ENCODE results near the gene ODF2. TPM values are rescaled to one million over a fixed set of nuclear protein-coding genes. Genes with fewer than 3 reads are reported as not detected.

ODF2 gene
- total RNA-seq: 10 to 100 TPM; 13.2 to 62.3 (median 19.8) TPM

DNA sequence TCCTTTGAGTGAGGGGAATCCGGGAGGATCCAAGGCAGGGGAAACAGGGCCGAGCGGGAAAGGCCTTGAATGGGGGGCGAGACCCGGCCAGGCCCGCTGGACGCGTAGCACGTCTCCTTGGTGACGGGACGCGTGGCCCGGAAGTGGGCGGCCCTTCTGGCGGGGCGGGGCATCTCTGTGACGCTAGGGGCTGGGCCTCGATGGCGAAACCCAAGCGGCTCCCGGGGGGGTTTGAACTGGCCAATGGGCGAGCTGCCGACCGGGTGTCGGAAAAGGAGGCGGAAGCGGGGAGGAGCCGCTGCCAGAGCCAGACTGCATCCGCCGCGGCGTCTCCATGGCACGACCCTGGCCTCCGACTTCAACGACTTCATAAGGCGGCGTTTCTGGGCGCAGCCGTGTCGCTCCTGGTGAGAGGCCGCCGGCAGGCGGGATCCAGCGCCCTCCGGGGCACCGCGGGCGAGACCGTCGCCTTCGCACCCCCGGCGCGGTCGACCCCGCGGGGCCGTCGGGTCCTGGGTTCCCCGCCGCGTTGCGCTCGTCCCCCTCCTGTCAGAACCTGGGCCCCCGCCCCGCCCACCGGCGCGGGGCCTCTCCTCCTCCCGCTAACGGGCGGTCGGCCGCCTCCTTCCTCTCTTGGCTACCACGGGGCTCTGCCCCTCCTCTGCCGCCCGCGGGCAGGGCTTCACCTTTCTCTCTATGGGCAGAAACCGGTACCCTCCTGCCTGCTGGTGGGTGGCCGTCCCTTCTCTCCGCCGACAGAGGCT, at the start of gene ODF2:
TSS of gene ODF2 (plus strand) at position 158 of the 764 bp plus-strand sequence. CDS start at position 244, 86 bp downstream.
- peak within 1 kb of the TSS; percentile 88 to 96 (median 92) for H3K27ac ChIP-seq
- peaks cover 0 to 13% (median 6%) of the 10 kb centered on the region in 4 donors for H3K36me3 ChIP-seq
- H3K4me3 ChIP-seq: peak within 1 kb of the TSS; percentile 59 to 98 (median 92)
- H3K9me3 ChIP-seq: no peaks in the 10 kb centered on the region
- in situ Hi-C loops (cut with MboI; ENCODE audit: low pct_ligation_motif_present in 1 of 4, low pct_unique_long_range_greater_than_20kb in 1 of 4, low sequenced_read_pairs in 3 of 4): no loop called here
- TF ChIP-seq EP300 (IDR thresholded peaks at IDR 0.05; ENCODE audit: low read depth) (no peak), POLR2AphosphoS5 (IDR thresholded peaks at IDR 0.05) (peak; percentile 64 to 72 (median 66)), POLR2A (IDR thresholded peaks at IDR 0.05) (peak; percentile 55)
- TF ChIP-seq, protein P1, sequence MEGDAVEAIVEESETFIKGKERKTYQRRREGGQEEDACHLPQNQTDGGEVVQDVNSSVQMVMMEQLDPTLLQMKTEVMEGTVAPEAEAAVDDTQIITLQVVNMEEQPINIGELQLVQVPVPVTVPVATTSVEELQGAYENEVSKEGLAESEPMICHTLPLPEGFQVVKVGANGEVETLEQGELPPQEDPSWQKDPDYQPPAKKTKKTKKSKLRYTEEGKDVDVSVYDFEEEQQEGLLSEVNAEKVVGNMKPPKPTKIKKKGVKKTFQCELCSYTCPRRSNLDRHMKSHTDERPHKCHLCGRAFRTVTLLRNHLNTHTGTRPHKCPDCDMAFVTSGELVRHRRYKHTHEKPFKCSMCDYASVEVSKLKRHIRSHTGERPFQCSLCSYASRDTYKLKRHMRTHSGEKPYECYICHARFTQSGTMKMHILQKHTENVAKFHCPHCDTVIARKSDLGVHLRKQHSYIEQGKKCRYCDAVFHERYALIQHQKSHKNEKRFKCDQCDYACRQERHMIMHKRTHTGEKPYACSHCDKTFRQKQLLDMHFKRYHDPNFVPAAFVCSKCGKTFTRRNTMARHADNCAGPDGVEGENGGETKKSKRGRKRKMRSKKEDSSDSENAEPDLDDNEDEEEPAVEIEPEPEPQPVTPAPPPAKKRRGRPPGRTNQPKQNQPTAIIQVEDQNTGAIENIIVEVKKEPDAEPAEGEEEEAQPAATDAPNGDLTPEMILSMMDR (IDR thresholded peaks at IDR 0.05): no peak
- peaks cover 0 to 11% (median 9%) of the 10 kb centered on the region in 4 donors for H3K4me1 ChIP-seq
- 1% methylated on average over 34 of the region's 82 CpGs; no CpG with 5 or more reads in 1 of the 2 donors for WGBS, 2 donors (ENCODE audit: low coverage in 1 of 2)
- peak; percentile 99 for DNase-seq
- intact Hi-C loops (cut with DNase I; ENCODE audit: low total_unique reads): no loop called here
- H3K27me3 ChIP-seq: no peaks in the 10 kb centered on the region

GRCh38 chr9:128406848-128407391, 48.9 kb upstream of the ODF2 start:
- no peak for DNase-seq
- 61% methylated on average over 9 of the region's 9 CpGs; no CpG with 5 or more reads in 1 of the 2 donors for WGBS, 2 donors (ENCODE audit: low coverage in 1 of 2)
- Histone ChIP-seq H3K27me3 (peaks cover 42% of the 10 kb centered on the region), H3K4me1 (no peaks in the 10 kb centered on the region), H3K27ac (no peak overlapping the region), H3K9me3 (no peaks in the 10 kb centered on the region), H3K4me3 (no peak overlapping the region), H3K36me3 (no peaks in the 10 kb centered on the region)
- TF ChIP-seq, protein P1 (IDR thresholded peaks at IDR 0.05): no peak
- TF ChIP-seq POLR2A (IDR thresholded peaks at IDR 0.05) (no peak), EP300 (IDR thresholded peaks at IDR 0.05; ENCODE audit: low read depth) (no peak), POLR2AphosphoS5 (IDR thresholded peaks at IDR 0.05) (no peak)
- intact Hi-C loops (cut with DNase I; ENCODE audit: low total_unique reads): no loop called here
- in situ Hi-C loops (cut with MboI; ENCODE audit: low pct_ligation_motif_present in 1 of 4, low pct_unique_long_range_greater_than_20kb in 1 of 4, low sequenced_read_pairs in 3 of 4): no loop called here

DNA sequence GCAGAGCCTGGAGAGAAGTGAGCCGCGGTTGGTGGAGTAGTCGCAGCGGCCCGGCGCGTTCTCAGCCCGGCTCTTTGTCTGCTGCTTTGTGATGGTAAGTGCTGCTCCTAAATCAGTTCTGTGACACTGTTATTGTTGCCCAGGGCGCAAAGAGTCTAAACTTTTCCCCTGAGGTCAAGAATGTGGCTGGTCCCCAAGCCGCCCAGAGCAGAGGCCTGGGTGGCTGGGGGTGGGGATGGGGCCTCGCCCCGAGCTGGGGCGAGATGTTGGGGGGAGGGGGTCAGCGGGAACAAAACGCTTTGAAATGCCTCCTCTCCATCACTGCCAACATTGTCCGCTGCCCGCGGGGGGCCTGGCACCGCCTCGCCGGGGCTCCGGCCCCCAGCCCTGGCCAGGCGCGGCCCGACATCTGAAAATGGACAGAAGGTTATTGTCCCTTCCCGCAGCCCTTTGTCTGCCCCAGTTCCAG, 46.8 kb upstream of the ODF2 start:
- in situ Hi-C loops (cut with MboI; ENCODE audit: low pct_ligation_motif_present in 1 of 4, low pct_unique_long_range_greater_than_20kb in 1 of 4, low sequenced_read_pairs in 3 of 4): no loop called here
- WGBS, 2 donors (ENCODE audit: low coverage in 1 of 2): 47% methylated on average over 15 of the region's 26 CpGs; no CpG with 5 or more reads in 1 of the 2 donors
- peaks cover 58% of the 10 kb centered on the region for H3K27me3 ChIP-seq

DNA sequence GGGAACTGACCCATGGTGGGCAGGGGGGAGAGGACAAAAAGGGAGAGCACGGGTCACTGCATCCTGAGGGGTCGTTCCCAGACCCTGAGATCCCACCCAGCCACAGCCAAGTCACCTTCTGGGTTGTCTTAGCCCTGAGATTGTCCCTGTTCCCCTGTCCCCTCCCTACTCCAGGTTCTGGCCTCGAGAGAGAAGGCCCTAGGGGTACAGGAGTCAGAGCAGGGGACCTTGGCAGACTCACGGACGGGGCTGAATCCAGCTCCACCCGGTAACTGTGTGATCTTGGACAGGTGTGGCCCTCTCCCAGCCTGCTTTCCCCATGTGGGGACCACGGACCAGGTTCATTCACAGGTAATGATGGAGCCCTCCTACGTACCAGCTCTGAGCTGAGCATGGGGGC, 46.4 kb upstream of the ODF2 start:
- H3K9me3 ChIP-seq: no peaks in the 10 kb centered on the region
- no peak overlapping the region for H3K27ac ChIP-seq
- in situ Hi-C loops (cut with MboI; ENCODE audit: low pct_ligation_motif_present in 1 of 4, low pct_unique_long_range_greater_than_20kb in 1 of 4, low sequenced_read_pairs in 3 of 4): no loop called here
- no peaks in the 10 kb centered on the region for H3K4me1 ChIP-seq
- H3K36me3 ChIP-seq: no peaks in the 10 kb centered on the region
- WGBS, 2 donors (ENCODE audit: low coverage in 1 of 2): 33% methylated on average over 8 of the region's 8 CpGs; no CpG with 5 or more reads in 1 of the 2 donors
- no peak for DNase-seq
- intact Hi-C loops (cut with DNase I; ENCODE audit: low total_unique reads): no loop called here
- peaks cover 62% of the 10 kb centered on the region for H3K27me3 ChIP-seq
- TF ChIP-seq POLR2A (IDR thresholded peaks at IDR 0.05) (no peak), POLR2AphosphoS5 (IDR thresholded peaks at IDR 0.05) (no peak), EP300 (IDR thresholded peaks at IDR 0.05; ENCODE audit: low read depth) (no peak)
- TF ChIP-seq, protein P1 (IDR thresholded peaks at IDR 0.05): no peak
- H3K4me3 ChIP-seq: no peak overlapping the region

More for the DNA sequence above, 46.8 kb upstream of the ODF2 start:
- Histone ChIP-seq H3K36me3 (no peaks in the 10 kb centered on the region), H3K4me3 (no peak overlapping the region), H3K27ac (no peak overlapping the region), H3K4me1 (no peaks in the 10 kb centered on the region), H3K9me3 (no peaks in the 10 kb centered on the region)
- DNase-seq: no peak
- TF ChIP-seq POLR2AphosphoS5 (IDR thresholded peaks at IDR 0.05) (no peak), EP300 (IDR thresholded peaks at IDR 0.05; ENCODE audit: low read depth) (no peak), POLR2A (IDR thresholded peaks at IDR 0.05) (no peak)
- TF ChIP-seq, protein P1 (IDR thresholded peaks at IDR 0.05): no peak
- intact Hi-C loops (cut with DNase I; ENCODE audit: low total_unique reads): no loop called here
